HTR-8/SVneo (cell line): ENCODE data around the gene TMEM74B.
A peak's percentile ranks its signal among the peaks of the same experiment; 100 is the strongest.

Experiments
- DNase-seq: peaks from one replicate; pipeline ENCODE4 v3.0.0; 2011; ENCODE audit warnings: low spot score, mixed read lengths; ENCODE audit not compliant: insufficient read length
- FAIRE-seq: peaks from 2 replicates; lab custom pipeline; 2011; peaks lifted over from hg19 to GRCh38; lab: Jason Lieb, UNC

Gene TMEM74B

GRCh38 chr20:1206366-1207148, 21.8 kb upstream of the TMEM74B start:
- DNase-seq (no peak), FAIRE-seq (no peak)

DNA sequence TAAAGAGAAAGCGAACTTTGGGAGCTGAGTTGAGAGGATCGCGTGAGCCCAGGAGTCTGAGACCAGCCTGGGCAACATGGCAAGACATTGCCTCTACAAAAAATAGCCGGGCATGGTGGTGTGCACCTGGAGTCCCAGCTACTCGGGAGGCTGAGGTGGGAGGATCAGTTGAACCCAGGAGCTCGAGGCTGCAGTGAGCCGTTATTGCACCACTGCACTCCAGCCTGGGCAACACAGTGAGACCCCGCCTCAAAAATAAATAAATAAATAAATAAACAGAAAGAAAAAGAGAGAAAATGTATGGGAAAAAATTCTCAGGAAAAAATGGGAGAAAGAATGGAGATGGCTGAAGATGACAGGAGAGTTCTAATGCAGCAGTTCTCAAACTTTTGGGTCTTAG, 21.0 kb upstream of the TMEM74B start:
- no peak for DNase-seq
- FAIRE-seq, result no peak

GRCh38 chr20:1204576-1204975, 19.8 kb upstream of the TMEM74B start:
- FAIRE-seq, result no peak
- DNase-seq, result no peak

DNA sequence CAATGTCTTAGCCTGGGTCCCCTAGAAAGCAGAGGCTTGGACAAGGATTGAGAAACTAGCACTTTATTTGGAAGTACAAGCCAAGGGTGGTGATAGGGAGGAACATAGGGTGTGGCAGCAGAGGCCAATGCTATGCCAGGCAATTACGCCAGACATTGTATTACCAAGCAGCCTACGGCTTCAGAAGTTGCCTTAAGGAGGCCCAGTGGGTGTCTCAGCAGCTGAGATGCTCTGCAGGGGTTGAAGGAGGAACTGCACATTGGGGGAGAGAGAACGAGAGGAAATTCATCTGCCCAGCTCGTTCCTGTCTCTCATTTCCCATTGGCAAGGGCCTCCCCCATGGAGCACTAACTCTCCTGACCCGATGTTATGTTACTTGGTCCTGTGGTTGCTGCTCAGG, 19.3 kb upstream of the TMEM74B start:
- DNase-seq (no peak), FAIRE-seq (no peak)

DNA sequence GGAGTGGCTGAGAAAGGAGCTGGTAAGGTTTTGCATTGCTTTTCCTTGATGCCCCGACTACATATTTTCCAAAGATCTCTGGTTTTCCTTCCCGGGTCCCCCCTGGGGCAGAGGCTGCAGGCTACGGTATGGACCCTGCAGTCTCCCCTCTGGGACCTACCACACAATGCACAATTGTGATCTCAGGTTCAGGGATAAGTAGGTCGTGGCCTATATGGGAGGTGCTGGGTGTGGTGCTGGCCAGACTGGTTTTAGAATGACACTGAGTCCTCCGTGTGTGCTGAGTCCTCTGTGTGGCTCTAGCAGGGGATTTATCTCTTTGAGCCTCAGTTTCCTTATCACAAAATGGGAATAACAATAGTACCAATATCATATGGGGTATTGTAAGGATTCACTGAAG, 18.8 kb upstream of the TMEM74B start:
- no peak for DNase-seq
- no peak for FAIRE-seq

DNA sequence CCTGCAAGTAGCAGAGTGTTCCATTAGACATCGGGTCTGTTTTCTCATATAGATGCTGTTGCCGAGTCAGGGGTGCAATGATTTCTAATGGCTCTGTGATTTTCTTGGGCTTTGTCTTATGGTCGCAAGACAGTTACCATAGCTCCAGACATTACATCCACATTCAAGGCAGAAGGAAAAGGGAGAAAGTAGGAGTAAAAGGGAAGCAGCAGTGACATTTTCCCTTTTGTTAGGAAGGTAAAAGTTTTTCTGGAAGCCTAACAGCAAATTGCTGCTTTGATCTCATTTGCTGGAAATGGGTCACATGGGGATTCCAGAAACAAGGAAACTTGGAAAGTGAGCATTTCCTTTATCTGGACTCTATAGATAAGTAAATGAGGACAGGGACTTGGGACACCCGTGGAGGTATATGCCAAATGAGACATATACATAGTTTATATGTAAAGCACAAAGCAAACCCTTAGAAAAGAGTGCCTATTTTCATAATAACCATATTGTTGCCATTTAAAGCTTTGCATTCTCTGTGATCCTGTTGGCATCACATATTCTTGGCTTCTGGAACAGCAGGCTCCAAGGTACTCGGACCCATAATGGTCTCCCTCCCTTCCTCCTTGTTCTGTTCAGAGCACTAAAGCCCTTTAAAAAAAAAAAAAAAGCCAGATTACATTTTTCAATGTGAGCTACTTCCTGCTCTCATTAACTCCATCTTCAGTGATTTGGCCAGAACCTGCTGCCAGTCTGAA, 18.2 kb upstream of the TMEM74B start, which contains the start of gene C20orf202:
Gene C20orf202, plus strand, starts transcription at position 693 of the 743 bp plus-strand sequence. CDS start 132 bp downstream, outside the sequence.
- FAIRE-seq, result no peak
- DNase-seq, result no peak

DNA sequence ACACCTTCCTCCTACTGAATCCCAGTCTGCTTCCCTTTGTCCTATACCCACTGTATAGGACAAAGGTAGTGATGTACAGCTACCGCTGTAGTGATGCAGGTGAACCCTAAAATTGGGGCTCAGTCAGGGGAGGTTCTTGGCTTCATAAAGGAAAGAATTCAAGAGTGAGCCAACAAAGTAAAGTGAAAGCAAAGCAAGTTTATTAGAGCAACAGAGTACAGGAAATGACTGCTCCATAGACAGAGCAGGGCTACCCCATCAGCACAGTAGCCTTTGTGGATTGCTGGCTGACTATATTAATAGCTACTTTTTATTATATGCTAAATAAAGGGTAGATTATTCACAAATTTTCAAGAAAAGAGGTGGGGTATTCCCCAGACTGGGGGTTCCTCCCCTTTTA, 15.2 kb upstream of the TMEM74B start:
- FAIRE-seq (no peak), DNase-seq (no peak)

DNA sequence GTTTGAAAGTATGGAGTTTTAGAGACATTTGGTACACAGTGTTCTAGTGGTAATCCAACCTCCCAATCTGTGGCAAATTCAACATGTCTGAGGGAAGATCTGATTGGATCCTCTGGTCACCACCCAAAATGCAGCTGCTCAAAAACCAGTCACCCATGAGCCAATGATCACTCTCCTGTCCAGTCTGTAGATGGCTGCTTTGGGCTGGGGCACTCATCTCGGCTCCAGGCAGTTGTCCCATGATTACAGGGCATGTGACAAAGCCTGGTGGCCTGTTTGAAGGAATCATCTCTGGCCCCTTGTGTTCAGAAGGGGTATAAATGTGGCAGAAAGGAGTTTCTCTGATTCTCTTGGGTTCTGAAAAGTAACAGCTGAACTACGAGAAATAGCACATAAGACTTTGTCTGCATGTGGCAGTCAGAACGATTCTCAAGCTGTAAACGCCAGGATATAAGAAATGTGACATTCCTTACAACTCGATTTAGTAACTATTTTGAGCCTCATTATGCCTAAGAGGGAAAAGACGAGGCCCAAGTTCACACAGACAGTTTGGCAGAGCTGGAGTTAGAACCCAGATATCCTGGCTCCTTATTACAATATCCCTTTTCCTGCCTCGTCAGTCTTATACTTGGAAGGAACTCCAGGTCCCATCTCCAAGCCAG, 14.6 kb upstream of the TMEM74B start:
- no peak for DNase-seq
- no peak for FAIRE-seq

DNA sequence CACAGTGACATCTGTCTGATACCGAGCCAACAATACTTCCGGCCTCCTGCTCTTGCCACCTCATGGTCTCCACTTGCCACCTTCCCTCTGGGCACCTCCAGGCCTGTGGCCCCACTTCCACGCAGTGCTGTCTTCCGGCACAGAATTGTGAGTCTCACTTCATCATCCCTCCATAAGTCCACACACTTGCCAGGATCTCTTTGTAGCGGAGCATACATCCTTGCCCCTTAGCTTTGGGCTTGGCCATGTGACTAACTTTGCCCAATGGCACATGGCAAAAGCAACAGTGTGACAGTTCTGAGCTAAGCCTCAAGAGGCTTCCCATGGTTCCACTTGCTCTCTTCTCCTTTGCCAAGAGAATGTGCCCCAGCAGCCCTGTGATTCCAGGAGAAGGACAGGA, 14.0 kb upstream of the TMEM74B start:
- FAIRE-seq, result no peak

DNA sequence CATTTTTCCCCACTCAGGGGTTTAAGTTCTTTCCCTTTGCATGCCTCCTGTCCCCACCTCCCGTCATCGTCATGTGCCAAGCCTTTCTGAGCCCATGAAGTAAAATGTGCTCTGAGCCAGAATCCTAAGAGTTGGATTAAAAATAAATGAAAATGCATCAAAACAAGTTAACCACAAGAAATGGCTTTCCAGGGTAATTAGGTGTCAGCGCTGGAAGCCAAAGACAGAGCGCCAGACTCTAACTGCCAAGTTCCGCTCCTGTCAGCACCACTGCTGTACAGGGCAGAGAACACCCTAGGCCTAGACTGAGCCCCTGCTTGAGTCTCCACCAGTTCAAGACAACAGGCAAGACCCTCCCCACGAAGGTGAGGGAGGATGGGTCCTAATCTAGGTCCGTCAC, 13.0 kb upstream of the TMEM74B start:
- DNase-seq (no peak), FAIRE-seq (no peak)

More for the DNA sequence above, 14.0 kb upstream of the TMEM74B start:
- no peak for DNase-seq

- no peak for FAIRE-seq
- no peak for DNase-seq
Observed at GRCh38 chr20:1196634-1197033, 11.9 kb upstream of the TMEM74B start.

DNA sequence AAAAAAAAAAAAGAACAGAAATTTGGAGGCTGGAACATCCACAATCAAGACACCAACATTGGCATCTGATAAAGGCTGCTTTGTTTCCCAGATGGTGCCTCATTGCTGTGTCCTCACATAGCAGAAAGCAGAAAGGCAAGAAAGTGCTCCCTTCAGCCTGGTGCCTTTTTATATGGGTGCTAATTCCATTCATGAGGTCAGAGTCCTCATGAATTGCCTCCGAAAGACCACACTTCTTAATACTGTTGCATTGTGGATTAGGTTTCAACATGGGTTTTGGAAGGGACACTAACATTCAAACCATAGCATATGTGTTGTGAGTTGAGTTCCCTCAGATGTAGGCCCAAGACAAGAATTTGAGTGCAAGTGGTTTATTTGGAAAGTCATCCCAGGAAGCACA, 10.4 kb upstream of the TMEM74B start:
- FAIRE-seq, result no peak

DNA sequence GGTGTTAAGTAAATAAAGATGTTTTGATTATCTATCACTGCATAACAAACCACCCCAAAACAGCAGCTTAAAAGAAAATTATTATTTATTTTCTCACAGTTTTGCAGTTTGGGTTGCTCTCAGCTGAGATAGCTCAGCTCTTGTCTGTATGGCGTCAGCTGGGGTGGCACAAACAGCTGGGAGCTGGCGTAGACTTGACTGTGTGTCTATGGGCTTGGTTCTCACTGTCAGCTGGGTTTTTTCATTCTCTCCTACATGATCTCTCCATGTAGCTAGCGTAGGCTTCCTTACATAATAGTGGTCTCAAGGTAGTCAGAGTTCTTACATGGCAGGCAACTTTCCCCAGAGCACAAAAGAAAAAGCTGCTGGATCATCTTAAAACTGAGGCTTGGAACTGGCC, 6.5 kb upstream of the TMEM74B start:
- no peak for FAIRE-seq

More for the DNA sequence above, 10.4 kb upstream of the TMEM74B start:
- no peak for DNase-seq

GRCh38 chr20:1190847-1191246, 6.1 kb upstream of the TMEM74B start:
- DNase-seq, result no peak
- FAIRE-seq, result no peak

More for the DNA sequence above, 6.5 kb upstream of the TMEM74B start:
- no peak for DNase-seq

- DNase-seq, result no peak
- FAIRE-seq, result no peak
Observed at GRCh38 chr20:1189827-1190226, 5.0 kb upstream of the TMEM74B start.

DNA sequence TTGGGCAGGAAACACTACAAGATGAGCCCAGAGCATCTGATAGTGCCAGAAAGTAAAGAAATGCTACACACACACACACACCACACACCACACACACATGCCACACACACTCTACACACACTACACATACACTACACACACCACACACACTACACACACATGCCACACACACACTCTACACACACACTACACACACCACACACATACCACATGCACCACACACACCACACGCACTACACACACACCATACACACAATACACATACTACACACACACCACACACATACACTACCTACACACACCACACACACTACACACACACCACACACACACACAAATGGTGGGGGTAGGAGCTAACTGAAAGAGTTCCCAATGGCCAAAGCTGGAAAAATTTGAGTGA, 3.6 kb upstream of the TMEM74B start:
- DNase-seq, result no peak
- FAIRE-seq, result peak; percentile 99

GRCh38 chr20:1187605-1188171, 2.9 kb upstream of the TMEM74B start:
- no peak for DNase-seq
- no peak for FAIRE-seq

- DNase-seq (no peak), FAIRE-seq (no peak)
Observed at GRCh38 chr20:1186367-1186991, 1.7 kb upstream of the TMEM74B start.

DNA sequence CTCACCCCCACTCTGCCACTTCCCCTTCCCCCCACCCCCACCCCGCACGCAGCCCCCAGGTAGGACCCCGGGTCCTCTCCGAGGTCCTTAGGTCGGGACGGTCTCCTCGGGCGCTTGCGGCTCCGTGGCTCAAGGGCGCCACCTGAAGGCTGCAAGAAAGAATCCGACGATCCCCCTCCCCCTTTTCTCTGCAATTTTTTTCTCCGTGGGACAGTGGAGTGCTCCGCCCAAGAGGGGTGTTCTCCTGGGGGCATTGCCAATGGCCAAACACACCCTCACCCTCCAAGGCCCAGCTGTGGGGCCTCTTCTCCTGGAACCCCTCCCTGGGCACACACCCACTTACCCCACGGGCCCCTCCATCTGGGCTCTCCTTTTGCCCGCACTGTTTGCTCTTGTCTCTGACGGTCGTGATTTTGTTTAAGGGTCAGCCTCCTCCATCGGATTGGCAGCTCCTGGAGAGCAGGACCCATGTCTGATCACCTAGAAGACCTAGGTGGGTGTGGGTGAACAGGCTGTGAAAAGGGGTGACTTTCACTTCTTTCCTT, 1.1 kb upstream of the TMEM74B start:
- FAIRE-seq, result no peak
- DNase-seq, result peak; percentile 79

DNA sequence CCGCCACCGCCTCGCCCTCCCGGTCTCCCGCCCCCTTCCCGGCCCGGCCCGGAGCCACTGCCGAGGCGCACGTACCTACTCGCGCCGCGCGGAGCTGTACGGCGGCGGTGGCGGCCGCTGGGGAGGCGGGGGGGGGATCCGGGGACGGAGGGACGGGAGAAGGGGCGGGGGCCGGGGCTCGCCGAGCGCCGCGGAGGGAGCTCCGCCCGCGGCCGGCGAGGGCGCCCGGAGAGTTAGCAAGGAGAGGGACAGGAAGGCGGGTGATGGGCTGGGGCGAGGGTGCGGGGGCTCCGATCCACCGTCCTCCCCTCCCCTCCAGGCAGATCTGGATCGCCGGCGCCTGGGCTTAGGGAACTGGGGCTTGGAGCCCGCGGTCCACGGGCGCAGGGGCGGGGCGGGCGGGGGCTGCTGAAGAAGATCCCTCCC, 548 bp upstream of the TMEM74B start:
- DNase-seq (peak; percentile 34), FAIRE-seq (no peak)
